Measurements from ENCODE around the gene SCP2.

The SCP2 gene

DNA sequence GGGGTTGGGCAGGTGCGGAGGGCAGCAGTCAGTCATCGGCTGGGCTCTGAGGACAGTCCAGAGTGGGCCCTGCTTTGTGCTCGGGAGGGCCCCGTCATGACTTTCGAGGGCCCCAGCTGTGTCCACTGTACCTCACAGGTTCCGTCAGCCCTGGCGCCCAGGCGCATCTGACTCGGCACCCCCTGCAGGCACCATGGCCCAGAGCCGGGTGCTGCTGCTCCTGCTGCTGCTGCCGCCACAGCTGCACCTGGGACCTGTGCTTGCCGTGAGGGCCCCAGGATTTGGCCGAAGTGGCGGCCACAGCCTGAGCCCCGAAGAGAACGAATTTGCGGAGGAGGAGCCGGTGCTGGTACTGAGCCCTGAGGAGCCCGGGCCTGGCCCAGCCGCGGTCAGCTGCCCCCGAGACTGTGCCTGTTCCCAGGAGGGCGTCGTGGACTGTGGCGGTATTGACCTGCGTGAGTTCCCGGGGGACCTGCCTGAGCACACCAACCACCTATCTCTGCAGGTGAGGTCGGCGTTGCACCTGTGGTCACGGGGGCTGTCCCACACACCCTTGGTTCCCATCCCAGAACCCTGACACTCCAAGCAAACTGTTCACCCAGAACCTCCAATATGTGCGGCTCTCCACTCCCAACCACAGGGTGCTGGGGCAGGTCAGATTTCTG, 142.7 kb downstream of the SCP2 start:
- no peak for DNase-seq

DNA sequence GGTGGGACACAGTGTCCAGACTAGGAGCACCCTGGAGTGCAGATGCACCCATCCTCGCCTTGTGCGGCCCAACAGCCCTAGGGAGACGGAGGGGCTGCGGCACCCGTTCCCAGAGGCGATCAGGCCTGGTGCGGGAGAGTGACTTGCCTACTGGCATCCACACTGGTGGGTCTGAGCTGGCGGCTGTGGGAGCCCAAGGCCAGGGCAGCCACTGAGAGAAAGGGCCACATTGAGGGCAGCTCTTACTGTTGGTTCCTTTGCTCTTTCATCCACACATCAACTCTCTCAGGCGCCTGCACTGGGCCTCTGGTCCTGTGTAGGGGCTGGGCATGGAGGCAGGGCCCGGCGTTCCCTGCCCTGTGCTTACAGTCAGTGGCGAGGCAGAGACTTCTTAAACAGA, 143.5 kb downstream of the SCP2 start:
- DNase-seq, result no peak

GRCh38 chr1:53071167-53071865, 144.2 kb downstream of the SCP2 start:
- no peak for DNase-seq

DNA sequence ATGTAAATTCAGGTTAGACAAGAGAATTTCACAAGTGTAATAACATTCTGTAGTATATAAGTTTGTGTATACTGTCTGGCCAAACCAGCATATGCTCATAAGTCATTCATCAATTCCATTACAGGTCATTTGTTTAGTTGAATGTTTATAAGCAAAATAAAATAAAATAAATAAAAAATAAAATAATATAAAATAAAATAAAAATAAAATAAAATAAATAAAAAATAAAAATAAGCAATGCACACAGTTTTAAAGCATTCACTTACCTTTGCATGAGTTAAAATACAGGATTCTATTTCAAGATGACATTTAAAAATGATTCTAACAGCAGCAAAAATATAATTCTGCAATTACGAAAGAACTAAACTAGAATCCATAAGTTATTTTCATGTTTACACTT, 144.8 kb downstream of the SCP2 start:
- DNase-seq, result no peak

- no peak for DNase-seq
These were observed 146.2 kb downstream of the SCP2 start for GRCh38 chr1:53073287-53073686.

- no peak for DNase-seq
These were observed 146.8 kb downstream of the SCP2 start for GRCh38 chr1:53073868-53074311.

GRCh38 chr1:53074313-53075154, 147.5 kb downstream of the SCP2 start:
- no peak for DNase-seq

- DNase-seq, result no peak
These were observed 148.1 kb downstream of the SCP2 start for GRCh38 chr1:53075206-53075605.

DNA sequence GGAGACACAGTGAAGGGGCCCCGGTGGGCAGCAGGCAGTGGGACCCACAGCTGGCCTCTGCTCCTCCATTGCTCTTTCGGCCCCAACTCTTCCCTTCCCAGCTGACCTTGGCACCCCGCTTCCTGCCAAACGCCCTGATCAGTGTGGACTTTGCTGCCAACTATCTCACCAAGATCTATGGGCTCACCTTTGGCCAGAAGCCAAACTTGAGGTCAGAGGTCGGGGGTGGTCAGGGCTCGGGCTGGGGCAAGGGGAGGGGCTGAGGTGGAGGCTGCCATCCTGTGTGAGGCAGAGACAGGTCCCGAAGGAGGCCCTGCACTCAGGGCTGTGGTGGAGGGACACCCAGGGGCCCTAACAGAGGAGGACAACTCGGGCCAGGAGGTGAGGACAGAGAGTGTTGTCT, 148.7 kb downstream of the SCP2 start:
- no peak for DNase-seq

- DNase-seq, result no peak
These were observed 149.1 kb downstream of the SCP2 start for GRCh38 chr1:53076165-53076564.

DNA sequence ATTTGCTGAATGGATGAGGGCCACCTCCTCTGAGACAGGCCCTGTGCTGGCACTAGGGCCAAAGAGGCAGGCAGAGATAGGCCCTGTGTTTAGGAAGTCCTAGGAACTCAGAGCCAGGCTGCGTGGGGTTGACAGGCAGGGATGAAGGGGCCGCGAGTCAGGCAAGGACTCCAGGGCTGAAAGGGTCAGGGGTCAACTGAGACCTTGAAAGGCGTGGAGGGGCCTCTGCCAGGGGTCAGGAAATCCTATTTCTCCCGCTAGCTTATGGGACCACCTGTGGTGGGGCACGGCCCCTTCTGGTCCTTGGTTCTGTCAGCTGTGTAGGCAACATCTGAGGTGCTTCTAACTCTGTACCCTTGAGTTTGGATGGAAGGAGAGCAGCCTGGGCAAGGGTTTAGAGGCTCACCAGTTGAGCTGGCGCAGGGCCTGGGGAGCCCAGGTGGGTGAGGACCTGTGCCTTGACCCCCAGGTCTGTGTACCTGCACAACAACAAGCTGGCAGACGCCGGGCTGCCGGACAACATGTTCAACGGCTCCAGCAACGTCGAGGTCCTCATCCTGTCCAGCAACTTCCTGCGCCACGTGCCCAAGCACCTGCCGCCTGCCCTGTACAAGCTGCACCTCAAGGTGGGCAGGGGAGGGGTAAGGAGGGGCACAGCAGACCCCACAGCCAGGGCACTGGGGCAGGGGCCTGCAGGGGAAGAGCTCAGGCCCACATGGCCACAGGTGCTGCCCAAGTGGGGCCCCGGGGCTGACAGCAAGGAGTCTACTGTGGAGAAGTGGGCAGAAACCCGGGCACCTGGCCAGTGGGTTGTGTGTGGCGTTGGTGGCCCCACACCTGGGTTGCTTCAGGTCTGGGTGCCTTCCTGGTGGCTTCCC, 149.9 kb downstream of the SCP2 start:
- DNase-seq, result no peak

DNA sequence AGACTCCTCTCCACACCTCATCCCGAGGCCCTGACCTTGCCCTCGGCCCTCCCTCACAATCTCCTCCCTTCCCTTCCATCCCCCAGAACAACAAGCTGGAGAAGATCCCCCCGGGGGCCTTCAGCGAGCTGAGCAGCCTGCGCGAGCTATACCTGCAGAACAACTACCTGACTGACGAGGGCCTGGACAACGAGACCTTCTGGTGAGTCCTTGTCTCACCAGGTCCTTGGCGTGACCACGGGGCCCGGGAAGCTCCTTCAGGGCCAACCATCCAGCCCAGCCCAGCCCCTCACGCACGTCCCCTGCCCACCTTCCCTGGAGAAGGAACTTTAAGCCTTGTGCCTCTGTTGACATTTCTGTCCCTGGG, 150.5 kb downstream of the SCP2 start:
- DNase-seq, result no peak

DNA sequence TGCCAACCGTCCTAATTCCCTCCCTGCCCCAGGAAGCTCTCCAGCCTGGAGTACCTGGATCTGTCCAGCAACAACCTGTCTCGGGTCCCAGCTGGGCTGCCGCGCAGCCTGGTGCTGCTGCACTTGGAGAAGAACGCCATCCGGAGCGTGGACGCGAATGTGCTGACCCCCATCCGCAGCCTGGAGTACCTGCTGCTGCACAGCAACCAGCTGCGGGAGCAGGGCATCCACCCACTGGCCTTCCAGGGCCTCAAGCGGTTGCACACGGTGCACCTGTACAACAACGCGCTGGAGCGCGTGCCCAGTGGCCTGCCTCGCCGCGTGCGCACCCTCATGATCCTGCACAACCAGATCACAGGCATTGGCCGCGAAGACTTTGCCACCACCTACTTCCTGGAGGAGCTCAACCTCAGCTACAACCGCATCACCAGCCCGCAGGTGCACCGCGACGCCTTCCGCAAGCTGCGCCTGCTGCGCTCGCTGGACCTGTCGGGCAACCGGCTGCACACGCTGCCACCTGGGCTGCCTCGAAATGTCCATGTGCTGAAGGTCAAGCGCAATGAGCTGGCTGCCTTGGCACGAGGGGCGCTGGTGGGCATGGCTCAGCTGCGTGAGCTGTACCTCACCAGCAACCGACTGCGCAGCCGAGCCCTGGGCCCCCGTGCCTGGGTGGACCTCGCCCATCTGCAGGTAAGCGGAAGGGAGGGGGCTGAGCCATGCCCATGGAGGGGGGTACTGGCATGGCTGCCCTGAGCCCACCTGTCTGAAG, 151.4 kb downstream of the SCP2 start:
- DNase-seq, result no peak

- no peak for DNase-seq
These were observed 152.2 kb downstream of the SCP2 start for GRCh38 chr1:53079251-53079650.

DNA sequence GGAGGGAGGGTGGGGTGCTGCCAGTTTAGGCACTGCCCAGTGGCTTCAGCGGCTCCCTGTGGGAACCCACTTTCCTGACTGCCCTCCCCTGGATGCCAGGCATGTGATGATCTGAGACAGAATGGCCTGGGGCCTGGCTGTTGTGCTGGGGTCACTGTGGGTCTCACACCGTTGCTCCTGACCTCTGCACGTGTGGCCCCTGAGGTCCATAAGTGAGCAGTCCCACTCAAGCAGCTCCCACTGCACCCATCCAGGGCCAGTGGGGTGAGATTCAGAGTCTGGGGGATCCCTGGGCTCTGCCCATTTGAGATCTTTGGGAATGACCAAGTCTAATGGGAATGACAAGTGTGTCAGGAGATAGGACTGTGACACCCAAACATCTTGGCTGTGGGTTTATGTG, 153.0 kb downstream of the SCP2 start:
- DNase-seq, result no peak

- no peak for DNase-seq
These were observed 153.7 kb downstream of the SCP2 start for GRCh38 chr1:53080769-53081168.

DNA sequence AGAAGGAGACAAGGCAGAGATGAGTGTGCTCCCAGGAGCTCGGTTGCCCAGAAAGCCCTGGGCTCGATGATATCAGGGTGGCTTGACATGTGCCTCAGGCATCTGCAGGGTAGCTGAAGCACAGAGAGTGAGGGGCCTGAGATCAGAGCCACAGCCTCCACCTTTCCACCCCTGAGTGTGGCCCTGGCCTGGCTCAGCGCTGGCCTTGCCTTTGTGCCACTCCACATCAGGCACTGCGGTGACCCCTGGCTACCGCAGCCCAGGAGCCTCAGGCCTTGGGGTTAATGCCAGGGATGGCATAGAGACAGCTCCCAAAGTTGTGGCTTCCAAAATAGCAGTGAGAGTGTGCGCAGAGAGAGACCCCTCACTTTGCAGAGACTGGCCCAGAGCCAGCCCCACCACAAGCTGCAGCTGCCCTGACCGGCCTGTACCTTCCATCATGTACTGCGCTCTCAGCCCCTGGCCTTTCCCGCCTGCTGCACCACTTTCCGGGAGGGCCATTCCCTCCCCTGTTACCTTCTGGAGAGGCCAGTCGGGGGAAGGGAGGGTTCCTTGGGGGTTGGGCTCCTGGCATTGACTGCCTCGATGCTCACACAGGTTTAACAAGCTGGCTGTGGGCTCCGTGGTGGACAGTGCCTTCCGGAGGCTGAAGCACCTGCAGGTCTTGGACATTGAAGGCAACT, 154.4 kb downstream of the SCP2 start:
- no peak for DNase-seq

- DNase-seq, result no peak
These were observed 155.9 kb downstream of the SCP2 start for GRCh38 chr1:53082826-53083455.

DNA sequence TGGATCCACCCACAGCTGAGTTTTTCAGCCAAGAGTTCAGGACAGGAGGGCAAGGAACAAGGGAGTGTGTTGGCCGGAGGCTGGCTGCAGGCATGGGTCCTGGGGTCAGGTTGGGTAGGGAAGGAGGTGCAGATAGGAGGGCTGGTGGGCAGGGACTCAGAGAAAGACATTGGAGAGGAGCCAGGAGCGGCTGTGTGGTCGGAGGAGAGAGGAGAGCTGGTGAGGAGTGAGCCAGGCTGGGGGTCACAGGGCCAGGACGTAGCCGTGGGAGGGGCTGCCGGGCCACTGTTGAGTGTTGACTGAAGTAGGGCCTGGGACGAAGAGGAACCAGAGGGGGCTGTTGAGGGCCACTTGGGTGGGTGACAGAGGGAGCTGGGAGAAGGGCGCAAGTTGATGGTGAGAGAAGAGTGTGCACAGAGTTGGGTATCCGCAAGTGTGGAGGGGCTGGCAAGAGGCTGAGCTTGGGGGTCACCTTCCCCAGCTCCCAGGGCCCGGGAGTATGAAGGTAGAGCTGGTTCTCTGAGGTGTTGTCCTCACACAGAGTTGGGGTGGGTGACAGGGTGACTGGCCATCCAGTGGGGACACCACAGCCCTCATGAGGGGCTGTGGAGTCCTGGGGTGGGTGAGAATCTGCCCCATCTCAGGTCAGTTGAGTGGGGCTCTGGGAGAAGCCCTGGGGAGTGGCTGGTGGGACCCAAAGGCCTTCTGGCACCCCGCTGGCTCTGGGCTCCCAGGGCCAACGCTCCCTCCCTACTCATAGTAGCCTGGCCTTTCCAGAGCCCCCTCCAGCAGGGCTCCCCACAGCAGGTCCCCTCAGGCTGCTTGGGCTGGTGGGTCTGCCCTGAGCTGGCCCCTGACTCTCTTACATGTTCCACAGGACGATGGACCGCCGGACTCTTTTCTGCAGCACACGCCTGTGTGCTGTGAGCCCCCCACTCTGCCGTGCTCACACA, 156.8 kb downstream of the SCP2 start:
- no peak for DNase-seq

- no peak for DNase-seq
These were observed 157.5 kb downstream of the SCP2 start for GRCh38 chr1:53084589-53084971.
